K562 (cell line): ENCODE measurements around the gene CCR7. TPM values are rescaled to one million over a fixed set of nuclear protein-coding genes. Genes with fewer than 3 reads are reported as not detected.

ENCODE experiments used
- HDAC6 ChIP-seq: IDR thresholded peaks from 2 replicates; pipeline ENCODE4 v1.6.1; 2012; ENCODE audit warnings: low read depth, mild to moderate bottlenecking, control low read depth, inconsistent platforms, low read length, moderate library complexity
- HES1 ChIP-seq: fragments of 450-650 bp; IDR thresholded peaks from 2 replicates; pipeline ENCODE4 v1.6.1; 2016; ENCODE audit warnings: low read depth, mild to moderate bottlenecking, moderate library complexity
- NCOR1 ChIP-seq: fragments of 450-650 bp; IDR thresholded peaks from 2 replicates; pipeline ENCODE4 v1.6.1; 2016; ENCODE audit warnings: mild to moderate bottlenecking, moderate library complexity
- NFRKB ChIP-seq: fragments of 450-650 bp; IDR thresholded peaks from 2 replicates; pipeline ENCODE4 v1.6.1; 2016; ENCODE audit warnings: low read depth
- NONO ChIP-seq, 2 experiments: fragments of 200-400 bp in 1 of 2; fragments of 450-650 bp in 1 of 2; formaldehyde crosslinking in 1 of 2; IDR thresholded peaks; 2 replicates each; pipeline ENCODE4 v1.6.1; 2017; ENCODE audit warnings: low read depth in 2 of 2, mild to moderate bottlenecking in 2 of 2, moderate library complexity in 2 of 2, low read length in 1 of 2
- POLR2H ChIP-seq: IDR thresholded peaks from 2 replicates; pipeline ENCODE4 v1.6.1; 2016; ENCODE audit warnings: missing genetic modification characterization, low read depth, mild to moderate bottlenecking, control low read depth, missing compliant biosample characterization, moderate library complexity
- PTBP1 ChIP-seq: fragments of 200-400 bp; formaldehyde crosslinking; IDR thresholded peaks from 2 replicates; pipeline ENCODE4 v1.6.1; 2017; ENCODE audit warnings: low read depth, low read length
- RNF2 ChIP-seq: sonication (generic); IDR thresholded peaks from 2 replicates; pipeline ENCODE4 v1.6.1; 2016
- STAG1 ChIP-seq: sonication (generic); formaldehyde crosslinking; IDR thresholded peaks from 2 replicates; pipeline ENCODE4 v1.5.0; 2020; ENCODE audit warnings: missing genetic modification reagents, borderline replicate concordance
- TOE1 ChIP-seq, 2 experiments: fragments of 450-650 bp in 1 of 2; sonication (generic) in 1 of 2; formaldehyde crosslinking in 1 of 2; IDR thresholded peaks; 2 replicates each; pipeline versions ENCODE4 v1.7.1 to v1.8.0; 2016 to 2022; ENCODE audit warnings: borderline replicate concordance in 2 of 2, mild to moderate bottlenecking in 2 of 2, antibody characterized with exemption in 1 of 2, inconsistent platforms in 1 of 2, low read depth in 1 of 2, missing genetic modification reagents in 1 of 2, moderate library complexity in 1 of 2
- U2AF2 ChIP-seq: fragments of 200-400 bp; formaldehyde crosslinking; optimal IDR thresholded peaks from 2 replicates; pipeline ENCODE3; 2017; ENCODE audit warnings: low read depth, mild to moderate bottlenecking, low read length
- VEZF1 ChIP-seq: fragments of 200-800 bp; sonication (Bioruptor generic); IDR thresholded peaks from 2 replicates; pipeline ENCODE4 v1.6.1; 2017; ENCODE audit warnings: missing genetic modification characterization, missing compliant biosample characterization
- ZBTB34 ChIP-seq: fragments of 250-450 bp; sonication (Bioruptor Pico); IDR thresholded peaks from 2 replicates; pipeline ENCODE4 v1.8.0; 2021; ENCODE audit warnings: mild to moderate bottlenecking, moderate library complexity
- ZNF3 ChIP-seq: fragments of 250-450 bp; sonication (Bioruptor Pico); IDR thresholded peaks from 2 replicates; pipeline ENCODE4 v1.5.0; 2021; ENCODE audit warnings: mild to moderate bottlenecking, moderate library complexity
- ZNF311 ChIP-seq: fragments of 250-450 bp; sonication (Bioruptor Pico); IDR thresholded peaks from 2 replicates; pipeline ENCODE4 v1.4.0; 2020; ENCODE audit warnings: mild to moderate bottlenecking, moderate library complexity
- ZNF324 ChIP-seq: fragments of 250-450 bp; sonication (Bioruptor Pico); IDR thresholded peaks from 2 replicates; pipeline ENCODE4 v1.4.0; 2020; ENCODE audit warnings: mild to moderate bottlenecking
- ZNF609 ChIP-seq: sonication (generic); formaldehyde crosslinking; IDR thresholded peaks from 2 replicates; pipeline ENCODE4 v1.8.1; 2023; ENCODE audit warnings: missing genetic modification reagents, mild to moderate bottlenecking, borderline replicate concordance
- ZNF695 ChIP-seq: fragments of 450-650 bp; formaldehyde crosslinking; IDR thresholded peaks from 2 replicates; pipeline ENCODE4 v1.4.0; 2020; ENCODE audit warnings: mild to moderate bottlenecking, moderate library complexity
- ZNF76 ChIP-seq: fragments of 250-450 bp; sonication (Bioruptor Pico); IDR thresholded peaks from 2 replicates; pipeline ENCODE4 v1.4.0; 2020; ENCODE audit warnings: mild to moderate bottlenecking, moderate library complexity, borderline replicate concordance
- polyA plus RNA-seq, 8 experiments: library from polyadenylated mRNA; depleted of rRNA in 4 of 8; stranded (reverse) in 5 of 8; unstranded in 3 of 8; fragments of >200 nt; fragmentation: Nextera tagmentation in 2 of 8; fragmentation: Illumina TruSeq in 1 of 8; extraction: Ambion mirVana in 2 of 8; extraction: Trizol in 1 of 8; gene quantifications; 2 replicates each; pipeline versions ENCODE4 v1.2.1 to v1.2.3, GENCODE V29; 2011 to 2014; ENCODE audit warnings: inconsistent platforms in 1 of 8, missing spikeins in 1 of 8
- total RNA-seq, 7 experiments: library from RNA; depleted of rRNA in 6 of 7; stranded (reverse); fragments of >200 nt in 6 of 7; fragmentation: Illumina TruSeq in 2 of 7; extraction: Trizol in 2 of 7; gene quantifications; 2 replicates each; pipeline versions ENCODE4 v1.2.1 to v1.2.3, GENCODE V29; 2011 to 2021; ENCODE audit warnings: low replicate concordance in 1 of 7

Gene CCR7
- total and polyA plus RNA-seq, 9 of the 15 experiments (the other 6 are each of a cell fraction or from before 2014, with no cell fraction given): 0.14 to 1.4 (median 0.56) TPM

GRCh38 chr17:40556884-40557414 is 8.3 kb downstream of the CCR7 start (continued):
- TF ChIP-seq HES1: no peak
- no peak for TF ChIP-seq ZNF609 (CRISPR knock-in tag)
- no peak for TF ChIP-seq POLR2H (tag)
- peak; percentile 31; the same call in 1 of the 2 replicates for TF ChIP-seq RNF2
- TF ChIP-seq U2AF2: no peak
- TF ChIP-seq ZNF695: no peak
- no peak for TF ChIP-seq HDAC6
- no peak for TF ChIP-seq PTBP1
- TF ChIP-seq ZNF76: no peak
- peak; percentile 83 for TF ChIP-seq NCOR1
- no peak for TF ChIP-seq ZBTB34 (CRISPR knock-in tag)
- no peak for TF ChIP-seq ZNF3
- no peak for TF ChIP-seq TOE1 (IDR thresholded peaks at IDR 0.05; ENCODE audit: borderline replicate concordance)
- TF ChIP-seq TOE1 (CRISPR knock-in tag; IDR thresholded peaks at IDR 0.05; ENCODE audit: borderline replicate concordance, low read depth): no peak
- no peak for TF ChIP-seq STAG1 (CRISPR knock-in tag)
- TF ChIP-seq ZNF324 (CRISPR knock-in tag): no peak
- TF ChIP-seq VEZF1 (CRISPR knock-in tag): peak; percentile 89
- TF ChIP-seq NFRKB: no peak
- TF ChIP-seq NONO (IDR thresholded peaks at IDR 0.05; ENCODE audit: low read depth in 2 of 2, low read length in 1 of 2): no peak
- no peak for TF ChIP-seq ZNF311 (CRISPR knock-in tag)
